CD14-positive monocyte (primary cell): ENCODE measurements around the gene FKBP2. TPM values are rescaled to one million over a fixed set of nuclear protein-coding genes. Genes with fewer than 3 reads are reported as not detected.
A peak's percentile ranks its signal among the peaks of the same experiment; 100 is the strongest.

Source experiments
- DNase-seq, 3 donors: peaks; one replicate each; pipeline ENCODE4 v3.0.0-alpha.2; 2011 to 2022
- H2AFZ ChIP-seq: 2 replicates; pipeline ENCODE4 v1.6.0; 2012; ENCODE audit warnings: mild to moderate bottlenecking, low read depth, low read length, inconsistent platforms; ENCODE audit not compliant: insufficient read depth, poor library complexity, severe bottlenecking
- H3K27ac ChIP-seq, 2 donors: 1 replicate in 1 of 2; 2 replicates in 1 of 2; pipeline ENCODE4 v1.5.1; 2012 to 2013; ENCODE audit warnings: low read length in 2 of 2, control low read depth in 1 of 2, inconsistent platforms in 1 of 2, low read depth in 1 of 2, mild to moderate bottlenecking in 1 of 2
- H3K27me3 ChIP-seq, 2 donors: one replicate each; pipeline versions ENCODE4 v1.6.0 to v1.6.1; 2011 to 2013; ENCODE audit warnings: low read length in 2 of 2; ENCODE audit not compliant: control insufficient read depth in 2 of 2, insufficient read depth in 2 of 2
- H3K36me3 ChIP-seq, 2 donors: replicated peaks in 1 of 2; 1 replicate in 1 of 2; 2 replicates in 1 of 2; pipeline versions ENCODE4 v1.5.1 to v1.6.1; 2012 to 2013; ENCODE audit warnings: low read length in 2 of 2, control low read depth in 1 of 2, inconsistent platforms in 1 of 2, mild to moderate bottlenecking in 1 of 2; ENCODE audit not compliant: insufficient read depth in 2 of 2, control insufficient read depth in 1 of 2
- H3K4me1 ChIP-seq, 2 donors: 1 replicate in 1 of 2; 2 replicates in 1 of 2; pipeline versions ENCODE4 v1.5.1 to v1.6.1; 2012 to 2013; ENCODE audit warnings: low read length in 2 of 2, control low read depth in 1 of 2, inconsistent platforms in 1 of 2, mild to moderate bottlenecking in 1 of 2, moderate library complexity in 1 of 2; ENCODE audit not compliant: insufficient read depth in 2 of 2, control insufficient read depth in 1 of 2
- H3K4me2 ChIP-seq: replicated peaks from 2 replicates; pipeline ENCODE3; 2012; ENCODE audit warnings: low read length, moderate library complexity, mild to moderate bottlenecking; ENCODE audit not compliant: poor library complexity, severe bottlenecking; ENCODE audit errors: extremely low read depth
- H3K4me3 ChIP-seq, 3 experiments: fragments of 200-600 bp in 1 of 3; sonication (generic) in 1 of 3; replicated peaks in 1 of 3; 1 replicate in 2 of 3; 2 replicates in 1 of 3; pipeline ENCODE4 v1.5.1; 2011 to 2013; ENCODE audit warnings: low read length in 3 of 3, mild to moderate bottlenecking in 3 of 3, control low read depth in 2 of 3, low read depth in 2 of 3, inconsistent platforms in 1 of 3, moderate library complexity in 1 of 3
- H3K79me2 ChIP-seq: 2 replicates; pipeline ENCODE4 v1.6.0; 2012; ENCODE audit warnings: mild to moderate bottlenecking, control low read depth, inconsistent platforms, low read length, moderate library complexity; ENCODE audit not compliant: insufficient read depth
- H3K9ac ChIP-seq: 2 replicates; pipeline ENCODE4 v1.6.0; 2017; ENCODE audit warnings: low read length, mild to moderate bottlenecking; ENCODE audit not compliant: insufficient read depth, poor library complexity, severe bottlenecking
- H3K9me3 ChIP-seq, 2 donors: replicated peaks in 1 of 2; 1 replicate in 1 of 2; 2 replicates in 1 of 2; pipeline versions ENCODE4 v1.5.1 to v1.6.1; 2012 to 2013; ENCODE audit warnings: low read length in 2 of 2, control low read depth in 1 of 2; ENCODE audit not compliant: control insufficient read depth in 1 of 2, insufficient read depth in 1 of 2
- H4K20me1 ChIP-seq: 2 replicates; pipeline ENCODE4 v1.6.0; 2012; ENCODE audit warnings: mild to moderate bottlenecking, low read length, control low read depth, moderate library complexity; ENCODE audit not compliant: insufficient read depth
- H3K27ac Mint-ChIP-seq, 7 donors: one replicate each; pipeline ENCODE4 v1.8.0; 2020; ENCODE audit warnings: mild to moderate bottlenecking in 7 of 7, mixed read lengths in 7 of 7, moderate library complexity in 6 of 7, inconsistent platforms in 2 of 7
- H3K27me3 Mint-ChIP-seq, 3 donors: one replicate each; pipeline ENCODE4 v1.8.0; 2021 to 2022; ENCODE audit warnings: low read depth in 3 of 3, mild to moderate bottlenecking in 3 of 3, mixed read lengths in 3 of 3, moderate library complexity in 3 of 3, inconsistent platforms in 1 of 3
- H3K36me3 Mint-ChIP-seq, 2 donors: one replicate each; pipeline ENCODE4 v1.8.0; 2020; ENCODE audit warnings: mixed read lengths in 2 of 2, inconsistent platforms in 1 of 2, mild to moderate bottlenecking in 1 of 2
- H3K4me1 Mint-ChIP-seq: one replicate; pipeline ENCODE4 v1.8.0; 2020; ENCODE audit warnings: mild to moderate bottlenecking, mixed read lengths
- H3K4me3 Mint-ChIP-seq, 2 donors: one replicate each; pipeline ENCODE4 v1.8.0; 2020; ENCODE audit warnings: mild to moderate bottlenecking in 2 of 2, mixed read lengths in 2 of 2, moderate library complexity in 1 of 2
- H3K9me3 Mint-ChIP-seq, 7 donors: one replicate each; pipeline ENCODE4 v1.8.0; 2020 to 2022; ENCODE audit warnings: mixed read lengths in 7 of 7, mild to moderate bottlenecking in 6 of 7, moderate library complexity in 6 of 7, inconsistent platforms in 2 of 7
- WGBS: methylation state at CpG from one replicate; pipeline ENCODE4 v1.1.5; 2013; ENCODE audit warnings: missing lambda C conversion rate; ENCODE audit not compliant: insufficient coverage; 5-methylcytosine and 5-hydroxymethylcytosine counted together
- intact Hi-C, 2 donors: fragments of 100-400 bp; cut with micrococcal nuclease; formaldehyde crosslinking; loops; one replicate each; pipeline versions ENCODE4 v1.15.0 to v1.15.1; 2023
- polyA plus RNA-seq, 3 donors: library from polyadenylated mRNA; depleted of rRNA in 1 of 3; unstranded in 2 of 3; stranded (reverse) in 1 of 3; fragments of 300-500 nt in 2 of 3; fragments of >200 nt in 1 of 3; fragmentation: Illumina TruSeq in 2 of 3; gene quantifications; 1 replicate in 2 of 3; 2 replicates in 1 of 3; pipeline ENCODE4 v1.2.3, GENCODE V29; 2012 to 2021
- TF ChIP-seq, protein P1 (sequence below): fragments of 200-600 bp; IDR thresholded peaks from one replicate; pipeline ENCODE4 v1.8.0; 2022; ENCODE audit warnings: antibody characterized with exemption, mild to moderate bottlenecking

Gene FKBP2
- polyA plus RNA-seq, 3 donors = 38.9 to 80.7 (median 71.1) TPM

DNA sequence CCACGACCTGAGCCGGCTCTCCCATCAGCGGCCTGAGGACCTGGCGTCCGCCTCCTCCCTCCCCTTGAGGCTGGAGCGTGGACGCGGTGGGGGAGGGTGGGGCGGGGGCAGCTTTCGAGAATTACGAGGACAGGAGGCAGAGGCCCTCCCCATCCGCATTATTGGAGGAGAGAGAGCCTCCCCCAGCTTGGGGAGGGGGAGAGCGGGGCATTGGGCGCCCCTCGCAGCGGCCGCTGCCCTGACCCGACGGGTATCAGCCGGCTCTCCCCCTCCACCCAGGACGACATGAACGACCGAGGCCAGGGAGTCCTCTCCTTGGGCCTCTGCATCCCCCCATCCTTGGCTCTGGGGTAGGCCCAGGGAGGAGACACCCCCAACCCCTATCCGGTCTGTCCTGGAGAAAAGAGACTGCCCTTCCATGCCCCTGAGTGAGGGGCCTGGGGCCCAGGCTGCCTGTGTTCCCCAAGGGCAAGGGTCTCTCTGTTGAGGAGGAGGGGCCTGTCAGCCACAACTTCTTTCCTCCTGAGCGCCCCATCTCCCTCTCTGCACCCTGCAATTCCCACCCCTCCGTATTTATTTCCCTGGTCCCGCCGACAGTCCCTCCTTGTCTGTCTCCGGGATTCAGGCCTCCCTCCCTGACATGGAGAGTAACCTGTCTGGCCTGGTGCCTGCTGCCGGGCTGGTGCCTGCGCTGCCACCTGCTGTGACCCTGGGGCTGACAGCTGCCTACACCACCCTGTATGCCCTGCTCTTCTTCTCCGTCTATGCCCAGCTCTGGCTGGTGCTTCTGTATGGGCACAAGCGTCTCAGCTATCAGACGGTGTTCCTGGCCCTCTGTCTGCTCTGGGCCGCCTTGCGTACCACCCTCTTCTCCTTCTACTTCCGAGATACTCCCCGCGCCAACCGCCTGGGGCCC lies 45.2 kb downstream of the FKBP2 start:
- peaks cover 5% of the 10 kb centered on the region for H3K79me2 ChIP-seq
- peak overlapping the region; percentile 84 for H2AFZ ChIP-seq
- 51% methylated on average over 21 of the region's 40 CpGs for WGBS
- H3K4me2 ChIP-seq = peak overlapping the region; percentile 81
- Mint-ChIP-seq H3K4me1 (peaks cover 23% of the 10 kb centered on the region), H3K36me3 (peaks cover 14 to 19% of the 10 kb centered on the region in 2 donors), H3K27ac (peak overlapping the region in 3 of 7 donors; percentile 25 to 54 (median 36)), H3K4me3 (peak overlapping the region; percentile 65 to 66), H3K9me3 (peaks cover 0 to 3% (median 2%) of the 10 kb centered on the region in 7 donors), H3K27me3 (peaks cover 18 to 29% (median 19%) of the 10 kb centered on the region in 3 donors)
- H3K27ac ChIP-seq = peak overlapping the region in 1 of 2 donors; percentile 91
- H4K20me1 ChIP-seq = no peaks in the 10 kb centered on the region
- peak overlapping the region; percentile 32 to 98 (median 81) for H3K4me3 ChIP-seq
- no peaks in the 10 kb centered on the region for H3K36me3 ChIP-seq
- TF ChIP-seq, protein P1, sequence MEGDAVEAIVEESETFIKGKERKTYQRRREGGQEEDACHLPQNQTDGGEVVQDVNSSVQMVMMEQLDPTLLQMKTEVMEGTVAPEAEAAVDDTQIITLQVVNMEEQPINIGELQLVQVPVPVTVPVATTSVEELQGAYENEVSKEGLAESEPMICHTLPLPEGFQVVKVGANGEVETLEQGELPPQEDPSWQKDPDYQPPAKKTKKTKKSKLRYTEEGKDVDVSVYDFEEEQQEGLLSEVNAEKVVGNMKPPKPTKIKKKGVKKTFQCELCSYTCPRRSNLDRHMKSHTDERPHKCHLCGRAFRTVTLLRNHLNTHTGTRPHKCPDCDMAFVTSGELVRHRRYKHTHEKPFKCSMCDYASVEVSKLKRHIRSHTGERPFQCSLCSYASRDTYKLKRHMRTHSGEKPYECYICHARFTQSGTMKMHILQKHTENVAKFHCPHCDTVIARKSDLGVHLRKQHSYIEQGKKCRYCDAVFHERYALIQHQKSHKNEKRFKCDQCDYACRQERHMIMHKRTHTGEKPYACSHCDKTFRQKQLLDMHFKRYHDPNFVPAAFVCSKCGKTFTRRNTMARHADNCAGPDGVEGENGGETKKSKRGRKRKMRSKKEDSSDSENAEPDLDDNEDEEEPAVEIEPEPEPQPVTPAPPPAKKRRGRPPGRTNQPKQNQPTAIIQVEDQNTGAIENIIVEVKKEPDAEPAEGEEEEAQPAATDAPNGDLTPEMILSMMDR = no peak
- H3K27me3 ChIP-seq = peaks cover 10 to 14% of the 10 kb centered on the region in 2 donors
- H3K9ac ChIP-seq = peak overlapping the region; percentile 79
- DNase-seq = no peak
- H3K9me3 ChIP-seq = peaks cover 2 to 5% of the 10 kb centered on the region in 2 donors
- peaks cover 20 to 24% of the 10 kb centered on the region in 2 donors for H3K4me1 ChIP-seq
- intact Hi-C loops = loop anchor here in 1 of 2 donors (2.0 to 5.0 kb wide), 3 partner anchors 15 to 34 kb away; partner anchors contain the start of genes CATSPERZ and PLCB3

DNA sequence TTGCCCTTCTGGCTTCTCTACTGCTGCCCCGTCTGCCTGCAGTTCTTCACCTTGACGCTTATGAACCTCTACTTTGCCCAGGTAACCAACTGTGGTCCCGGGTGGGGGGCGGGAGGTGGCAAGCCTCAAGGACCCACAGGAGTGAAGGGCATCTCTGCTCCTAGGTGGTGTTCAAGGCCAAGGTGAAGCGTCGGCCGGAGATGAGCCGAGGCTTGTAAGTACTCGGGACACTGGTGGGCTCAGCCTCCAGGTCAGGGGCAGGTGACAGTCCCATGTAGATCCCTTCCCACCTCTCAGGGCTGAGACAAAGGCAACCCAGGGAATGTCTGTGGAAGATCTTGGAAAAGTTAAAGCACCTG lies 45.9 kb downstream of the FKBP2 start:
- TF ChIP-seq, protein P1 = no peak
- H3K36me3 Mint-ChIP-seq = peaks cover 9 to 16% of the 10 kb centered on the region in 2 donors
- no peak overlapping the region for H3K27ac ChIP-seq
- peak overlapping the region; percentile 65 to 66 for H3K4me3 Mint-ChIP-seq
- no peak for DNase-seq
- no peaks in the 10 kb centered on the region for H3K36me3 ChIP-seq
- H3K27me3 ChIP-seq = peaks cover 12 to 16% of the 10 kb centered on the region in 2 donors
- peak overlapping the region in 2 of 7 donors; percentile 4 to 54 for H3K27ac Mint-ChIP-seq
- H4K20me1 ChIP-seq = no peaks in the 10 kb centered on the region
- H3K27me3 Mint-ChIP-seq = peaks cover 19 to 31% (median 20%) of the 10 kb centered on the region in 3 donors
- H3K4me1 Mint-ChIP-seq = peaks cover 22% of the 10 kb centered on the region
- intact Hi-C loops = loop anchor here in 1 of 2 donors (5.0 kb wide), 1 partner anchor 34 kb away; the partner anchor contains the start of gene PLCB3
- H3K9me3 Mint-ChIP-seq = peaks cover 0 to 3% (median 2%) of the 10 kb centered on the region in 7 donors
- peaks cover 5% of the 10 kb centered on the region for H3K79me2 ChIP-seq
- H2AFZ ChIP-seq = no peak overlapping the region
- H3K4me3 ChIP-seq = no peak overlapping the region
- WGBS = 92% methylated on average over 5 of the region's 9 CpGs
- H3K4me1 ChIP-seq = peaks cover 20 to 29% of the 10 kb centered on the region in 2 donors
- no peak overlapping the region for H3K9ac ChIP-seq
- peaks cover 4 to 5% of the 10 kb centered on the region in 2 donors for H3K9me3 ChIP-seq
- H3K4me2 ChIP-seq = peak overlapping the region; percentile 81
